Keratinocyte (primary cell): ENCODE results near the gene YTHDF1.

Source experiments
- EZH2 ChIP-seq: IDR thresholded peaks from one replicate; pipeline ENCODE4 v1.6.1; 2012; ENCODE audit warnings: inconsistent platforms, mild to moderate bottlenecking, low read length, moderate library complexity
- TF ChIP-seq, protein P1 (sequence below), 3 experiments: IDR thresholded peaks in 1 of 3; conservative IDR thresholded peaks in 1 of 3; optimal IDR thresholded peaks in 1 of 3; 2 replicates in 2 of 3; 3 replicates in 1 of 3; pipeline versions ENCODE3 to v1.5.1; 2011; ENCODE audit warnings: low read length in 3 of 3, mild to moderate bottlenecking in 3 of 3, moderate library complexity in 2 of 3, control low read depth in 1 of 3, inconsistent platforms in 1 of 3; ENCODE audit not compliant: insufficient read depth in 2 of 3; ENCODE audit errors: extremely low read depth in 1 of 3

- no peak for TF ChIP-seq EZH2
- TF ChIP-seq, protein P1, sequence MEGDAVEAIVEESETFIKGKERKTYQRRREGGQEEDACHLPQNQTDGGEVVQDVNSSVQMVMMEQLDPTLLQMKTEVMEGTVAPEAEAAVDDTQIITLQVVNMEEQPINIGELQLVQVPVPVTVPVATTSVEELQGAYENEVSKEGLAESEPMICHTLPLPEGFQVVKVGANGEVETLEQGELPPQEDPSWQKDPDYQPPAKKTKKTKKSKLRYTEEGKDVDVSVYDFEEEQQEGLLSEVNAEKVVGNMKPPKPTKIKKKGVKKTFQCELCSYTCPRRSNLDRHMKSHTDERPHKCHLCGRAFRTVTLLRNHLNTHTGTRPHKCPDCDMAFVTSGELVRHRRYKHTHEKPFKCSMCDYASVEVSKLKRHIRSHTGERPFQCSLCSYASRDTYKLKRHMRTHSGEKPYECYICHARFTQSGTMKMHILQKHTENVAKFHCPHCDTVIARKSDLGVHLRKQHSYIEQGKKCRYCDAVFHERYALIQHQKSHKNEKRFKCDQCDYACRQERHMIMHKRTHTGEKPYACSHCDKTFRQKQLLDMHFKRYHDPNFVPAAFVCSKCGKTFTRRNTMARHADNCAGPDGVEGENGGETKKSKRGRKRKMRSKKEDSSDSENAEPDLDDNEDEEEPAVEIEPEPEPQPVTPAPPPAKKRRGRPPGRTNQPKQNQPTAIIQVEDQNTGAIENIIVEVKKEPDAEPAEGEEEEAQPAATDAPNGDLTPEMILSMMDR (optimal IDR thresholded peaks at IDR 0.05 in 1 of 3, IDR thresholded peaks at IDR 0.05 in 1 of 3, conservative IDR thresholded peaks at IDR 0.05 in 1 of 3; ENCODE audit: extremely low read depth in 1 of 3, insufficient read depth in 2 of 3, low read length in 3 of 3), result no peak
These were observed 19.0 kb downstream of the YTHDF1 start for GRCh38 chr20:63196768-63197470.
